Dedifferentiated amniotic fluid mesenchymal stem cell (primary cell): Measurements from ENCODE around the gene FOXP1.

Experiments
- DNase-seq: peaks from one replicate; pipeline ENCODE4 v3.0.0-alpha.2; 2016; ENCODE audit errors: extremely low spot score

FOXP1 gene

DNA sequence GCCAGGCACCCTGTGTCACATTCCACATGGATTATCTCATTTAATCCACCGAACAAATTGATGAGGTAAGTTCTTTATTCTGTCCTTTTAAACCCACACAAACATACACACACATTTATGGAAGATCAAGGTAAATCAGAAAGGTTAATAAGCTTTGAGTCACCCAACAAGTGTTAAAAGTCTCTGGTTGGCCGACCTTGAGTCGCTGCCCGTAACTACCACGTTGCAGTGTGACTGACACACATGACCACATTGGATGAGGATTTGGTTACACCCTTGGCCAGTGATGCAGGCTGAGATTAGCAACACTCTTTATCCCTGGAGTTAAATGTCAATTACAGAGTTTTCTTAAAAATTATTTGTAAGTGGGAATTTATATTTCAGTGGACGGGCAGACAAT is 19.2 kb downstream of the FOXP1 start:
- no peak for DNase-seq

DNA sequence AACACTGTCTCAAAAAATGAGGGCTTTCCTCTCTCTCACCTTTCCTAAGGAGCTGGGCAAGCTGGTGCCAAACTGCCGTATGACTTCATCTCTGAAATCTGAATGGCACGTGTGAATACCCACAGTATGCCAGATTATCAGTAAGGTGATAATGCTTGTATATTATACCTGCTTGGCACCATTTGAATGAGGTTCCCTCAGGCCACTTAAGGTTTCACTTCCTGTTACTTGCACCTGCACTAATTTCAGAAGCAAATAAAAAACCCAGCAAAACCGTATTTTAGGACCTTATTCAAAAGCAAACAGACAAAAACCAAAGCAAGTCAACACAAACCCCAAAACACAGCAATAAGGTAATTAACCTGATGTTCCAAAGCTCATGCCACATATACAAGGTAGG is 19.7 kb downstream of the FOXP1 start:
- no peak for DNase-seq

DNA sequence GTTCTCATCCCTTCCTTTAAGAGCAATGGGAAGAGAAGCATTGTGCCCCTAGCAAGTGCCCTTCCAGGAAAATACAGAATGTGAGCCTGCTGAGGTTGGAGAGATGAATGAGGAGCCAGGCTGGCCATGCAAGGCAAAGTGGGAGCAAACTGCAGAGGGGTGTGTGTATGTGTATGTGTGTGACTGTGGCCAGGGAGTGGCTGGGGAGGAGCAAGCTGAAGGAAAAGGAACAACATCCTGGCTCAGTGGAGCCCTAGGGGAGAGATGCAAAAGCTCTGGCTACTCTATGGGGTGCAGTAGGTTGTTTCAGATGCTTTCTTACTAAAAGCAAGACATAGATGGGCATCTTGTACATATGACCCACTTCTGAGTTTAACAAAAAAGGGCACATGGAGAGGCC is 20.6 kb downstream of the FOXP1 start:
- no peak for DNase-seq

DNA sequence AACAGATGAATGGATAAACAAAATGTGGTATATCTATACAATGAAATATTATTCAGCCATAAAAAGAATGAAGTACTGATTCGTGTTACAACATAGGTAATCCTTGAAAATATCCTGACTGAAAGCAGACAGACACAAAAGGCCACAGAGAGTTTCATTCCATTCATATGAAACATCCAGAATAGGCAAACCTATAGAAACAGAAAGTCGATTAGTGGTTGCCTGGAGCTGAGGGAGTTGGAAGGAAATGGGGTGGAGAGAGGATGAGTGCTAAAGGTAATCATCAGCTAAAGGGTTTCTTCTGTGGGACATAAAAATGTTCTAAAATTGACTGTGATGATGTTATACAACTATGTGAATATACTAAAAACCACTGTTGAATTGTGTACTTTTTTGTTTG is 22.9 kb downstream of the FOXP1 start:
- no peak for DNase-seq

DNA sequence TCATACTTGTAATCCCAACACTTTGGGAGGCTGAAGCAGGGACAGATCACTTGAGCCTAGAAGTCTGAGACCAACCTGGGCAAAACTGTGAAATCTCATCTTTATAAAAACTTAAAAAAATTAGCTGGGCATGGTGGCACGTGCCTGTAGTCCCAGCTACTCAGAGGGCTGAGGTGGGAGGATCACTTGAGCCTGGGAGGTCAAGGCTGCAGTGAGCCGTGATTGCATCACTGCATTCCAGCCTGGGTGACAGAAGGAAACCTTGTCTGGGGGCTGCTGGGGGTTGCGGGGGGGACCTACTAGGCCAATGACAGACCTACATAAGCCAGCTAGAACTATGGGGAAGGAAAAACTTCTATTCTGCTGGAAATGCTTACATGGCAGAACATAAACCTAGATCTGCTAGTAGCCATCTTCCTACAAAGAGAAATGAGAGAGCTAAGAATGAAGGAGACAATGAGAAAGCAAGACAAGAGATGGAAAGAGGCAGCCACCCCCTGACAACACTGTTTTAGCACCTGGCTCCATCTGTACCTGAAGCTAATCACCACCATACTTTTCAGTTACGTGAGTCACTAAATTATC is 23.9 kb downstream of the FOXP1 start:
- DNase-seq, result no peak

DNA sequence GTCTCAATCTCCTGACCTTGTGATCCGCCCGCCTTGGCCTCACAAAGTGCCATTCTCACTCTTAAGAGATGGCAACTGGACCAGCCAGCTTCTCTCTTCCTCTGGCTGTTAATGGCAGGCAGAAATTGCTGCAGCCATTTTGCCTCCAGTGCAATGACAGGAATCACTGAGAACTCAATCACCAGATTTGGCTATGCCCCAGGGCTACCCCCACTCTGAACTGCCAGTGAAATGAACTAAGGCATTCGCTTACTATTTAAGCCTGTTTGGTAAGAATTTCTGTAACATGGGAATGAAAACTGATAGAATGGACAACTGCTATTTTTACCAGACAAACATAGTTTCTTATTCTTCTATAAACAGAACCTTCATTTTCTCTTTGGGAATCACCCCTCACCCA is 24.5 kb downstream of the FOXP1 start:
- DNase-seq, result no peak

DNA sequence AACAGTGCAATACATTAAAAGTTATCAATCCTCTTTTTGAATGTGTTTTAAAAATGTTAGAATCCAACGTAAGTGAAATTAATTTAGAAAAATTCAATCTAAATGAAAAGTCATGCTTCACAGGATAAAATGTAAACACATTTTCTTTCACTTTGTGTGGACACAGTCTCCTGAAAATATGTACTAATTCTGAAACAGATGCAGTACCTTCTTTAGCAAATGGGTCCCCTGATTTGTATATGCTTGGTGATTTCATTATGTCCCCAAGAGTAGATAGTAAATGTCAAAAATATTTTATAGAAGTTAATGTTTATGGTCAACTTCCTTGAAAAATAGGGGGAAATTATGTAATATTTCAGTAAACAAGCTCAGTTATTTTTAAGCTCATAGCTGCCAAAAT is 28.9 kb downstream of the FOXP1 start:
- no peak for DNase-seq

DNA sequence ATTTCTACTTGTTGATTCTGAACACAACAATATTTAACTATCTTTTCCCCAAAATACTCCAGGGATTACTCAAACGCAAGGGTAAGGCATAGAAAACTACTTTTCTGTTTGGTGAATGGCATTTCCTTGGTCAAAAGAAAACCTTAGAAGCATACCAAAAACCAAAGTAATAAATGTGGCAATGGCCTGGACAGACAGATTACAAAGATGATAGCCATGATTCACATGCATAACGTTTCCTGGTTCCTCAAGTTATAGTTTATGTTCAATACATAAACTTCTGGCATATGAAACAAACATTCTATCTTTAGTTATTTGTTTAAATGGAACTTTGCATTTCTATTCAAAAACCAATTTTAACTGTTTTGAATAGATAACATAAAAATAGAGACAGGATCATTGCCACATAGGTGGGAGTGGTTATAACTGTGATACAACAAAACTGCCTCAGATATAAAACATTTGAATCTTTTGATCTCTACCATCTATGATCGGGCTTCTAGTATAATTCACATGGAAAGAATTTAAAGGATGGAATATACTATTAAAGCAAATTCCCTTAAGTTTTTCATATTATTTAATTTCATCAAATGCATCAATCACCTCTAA is 32.1 kb downstream of the FOXP1 start:
- peak; percentile 20 for DNase-seq

DNA sequence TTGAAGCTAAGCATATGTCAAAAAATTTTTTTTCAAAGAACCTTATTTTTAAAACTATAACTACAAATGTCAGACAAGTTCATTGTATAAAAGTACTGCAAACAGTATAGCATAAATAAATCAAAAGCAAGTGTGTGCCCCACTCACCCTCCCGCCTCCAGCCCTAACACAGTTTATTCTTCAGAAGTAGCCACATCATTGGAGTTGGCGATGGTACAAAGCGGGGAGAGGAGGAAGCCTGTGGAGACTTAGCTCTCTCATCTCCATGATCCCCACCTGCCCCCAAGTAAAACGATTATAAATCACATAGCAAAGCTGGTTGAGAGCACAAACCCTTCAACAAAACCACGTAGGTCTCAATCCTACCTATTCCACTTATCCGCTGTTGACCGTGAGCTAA is 33.6 kb downstream of the FOXP1 start:
- no peak for DNase-seq

DNA sequence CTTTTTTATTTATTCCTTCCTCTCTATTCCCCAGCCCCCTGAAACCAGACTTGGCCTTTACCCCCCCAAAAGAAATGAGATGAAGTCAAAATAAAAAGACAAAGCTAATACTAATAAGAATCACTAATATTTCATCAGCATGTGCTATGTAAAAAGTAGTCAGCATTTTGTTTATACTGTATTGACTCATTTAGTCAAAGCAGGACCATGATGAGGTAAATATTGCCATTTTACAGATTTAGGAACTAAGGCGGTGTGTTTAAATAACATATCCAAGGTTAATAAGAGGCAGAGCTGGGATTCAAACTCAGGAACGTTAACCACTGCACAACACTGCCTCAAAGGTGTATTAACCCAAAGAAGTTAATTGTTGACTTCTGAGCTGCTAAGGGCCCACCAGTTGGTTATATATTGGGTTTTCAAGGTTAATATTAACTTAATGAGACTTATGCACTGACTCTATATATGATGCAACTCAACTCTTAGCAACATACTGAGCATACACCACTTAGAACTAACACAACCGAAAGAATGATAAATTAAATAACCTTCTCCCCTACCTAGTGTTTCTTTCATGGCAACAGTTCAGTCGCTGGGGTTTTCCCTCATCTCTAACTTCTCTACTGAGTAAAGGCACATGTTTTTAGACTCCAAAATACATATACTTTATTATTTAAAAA is 34.7 kb downstream of the FOXP1 start:
- no peak for DNase-seq

DNA sequence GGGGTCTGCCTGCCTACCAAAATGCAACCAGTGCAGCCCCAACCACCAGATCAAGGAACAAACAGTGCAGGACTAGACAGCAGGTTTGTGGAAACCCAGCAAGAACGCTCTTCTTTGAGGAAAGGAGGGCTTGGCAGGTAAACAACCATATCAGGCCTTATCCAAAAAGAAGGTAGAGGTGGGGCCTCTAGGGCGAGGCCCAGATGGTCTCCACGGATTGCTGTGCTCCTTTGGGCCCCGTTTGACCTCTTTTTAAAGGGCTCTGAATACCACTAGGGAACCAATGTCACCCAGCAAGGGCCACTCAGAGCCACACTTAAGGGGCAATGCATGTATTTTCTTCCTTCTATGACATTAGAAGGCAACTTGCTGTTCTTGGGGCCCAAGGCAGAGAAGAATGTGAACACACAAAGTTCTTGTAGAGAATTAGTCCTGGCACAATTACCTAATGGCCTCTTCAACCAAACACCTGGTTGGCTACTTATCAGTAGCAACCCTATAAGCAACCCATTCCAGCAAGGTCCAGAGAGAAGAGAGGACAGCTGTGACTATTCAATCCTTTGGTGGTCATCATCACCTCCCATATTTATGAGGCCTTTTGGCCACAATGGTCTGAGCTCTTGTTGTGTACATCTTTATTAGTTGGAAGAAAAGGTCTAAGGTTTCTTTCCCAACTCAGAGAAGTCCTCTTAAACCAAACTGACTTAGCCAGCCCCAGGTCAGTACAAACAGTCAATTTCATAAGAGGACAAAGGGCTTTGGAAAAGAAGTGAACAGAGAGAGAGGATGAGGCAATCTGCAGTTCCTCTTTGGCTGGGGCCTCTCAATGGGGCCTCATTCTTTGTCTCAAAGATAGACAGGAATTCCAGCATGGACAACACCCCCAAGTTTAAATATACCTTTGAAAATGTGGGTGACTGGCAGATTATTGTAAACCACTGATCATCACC is 36.0 kb downstream of the FOXP1 start:
- DNase-seq, result no peak

DNA sequence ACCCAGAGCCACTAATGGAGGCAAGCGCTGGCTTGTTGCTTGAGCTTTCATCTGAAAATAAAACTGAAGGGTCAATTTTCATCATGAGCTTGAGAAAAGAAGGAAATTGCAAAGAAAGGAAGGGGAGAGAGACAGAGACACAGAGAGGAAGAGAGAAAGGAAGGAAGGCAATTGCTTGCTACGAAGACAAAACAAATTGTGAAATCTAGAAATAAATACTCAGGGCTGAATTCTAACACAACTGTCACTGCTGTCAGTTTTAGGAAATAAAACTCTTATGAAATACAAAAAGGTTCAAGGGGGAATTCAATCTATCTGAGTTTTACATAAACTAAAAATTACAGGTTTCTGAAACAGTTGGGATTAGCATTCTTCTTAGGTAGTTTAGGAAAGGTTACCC is 36.7 kb downstream of the FOXP1 start:
- DNase-seq, result no peak

DNA sequence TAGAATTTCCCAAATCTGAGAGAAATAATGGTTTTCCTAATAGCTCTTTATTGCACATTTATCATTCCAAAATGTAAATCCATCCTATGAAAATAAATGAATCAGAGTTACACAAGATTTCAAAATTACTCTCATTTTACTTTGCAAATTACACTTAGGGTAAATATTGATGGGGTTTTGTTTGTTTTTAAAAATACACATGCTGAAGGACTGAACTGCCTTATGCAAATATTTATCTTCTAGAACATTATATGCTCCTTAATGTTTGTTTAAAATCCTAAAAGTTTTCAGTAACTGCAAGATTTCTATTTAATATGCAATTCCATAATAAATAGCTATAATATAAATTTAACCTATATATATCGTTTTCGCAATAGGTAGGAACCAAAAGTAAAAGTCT is 38.2 kb downstream of the FOXP1 start:
- no peak for DNase-seq

DNA sequence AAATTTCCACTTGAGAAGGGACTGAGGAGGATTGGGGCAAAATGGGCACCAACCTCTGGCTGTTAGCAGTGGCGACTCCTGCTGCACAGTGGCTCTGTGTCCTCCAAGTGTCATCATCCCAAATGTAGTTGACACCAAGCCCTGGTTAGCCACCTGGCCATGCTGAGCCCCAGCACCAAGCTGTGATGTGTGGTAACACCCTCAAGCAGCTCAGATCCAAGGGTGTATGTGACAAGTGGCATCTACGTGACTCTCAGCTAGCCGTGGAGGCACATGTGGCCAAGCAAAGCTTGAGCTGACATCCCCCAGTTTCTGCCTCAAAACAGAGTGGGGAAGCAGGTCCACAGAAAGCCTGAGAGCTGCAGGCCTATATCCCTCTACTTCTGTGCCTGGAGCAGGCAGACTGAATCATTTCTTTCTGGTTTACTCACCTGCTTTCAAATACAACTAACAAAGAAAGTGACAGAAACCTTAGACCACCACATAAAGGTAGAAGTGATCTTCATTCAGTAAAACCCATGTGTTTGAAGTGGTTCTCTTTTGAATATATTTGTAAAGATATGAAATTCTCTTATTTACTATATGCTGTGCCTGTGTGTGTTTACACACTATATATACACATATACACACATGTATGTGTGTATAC is 40.0 kb downstream of the FOXP1 start:
- DNase-seq, result no peak

DNA sequence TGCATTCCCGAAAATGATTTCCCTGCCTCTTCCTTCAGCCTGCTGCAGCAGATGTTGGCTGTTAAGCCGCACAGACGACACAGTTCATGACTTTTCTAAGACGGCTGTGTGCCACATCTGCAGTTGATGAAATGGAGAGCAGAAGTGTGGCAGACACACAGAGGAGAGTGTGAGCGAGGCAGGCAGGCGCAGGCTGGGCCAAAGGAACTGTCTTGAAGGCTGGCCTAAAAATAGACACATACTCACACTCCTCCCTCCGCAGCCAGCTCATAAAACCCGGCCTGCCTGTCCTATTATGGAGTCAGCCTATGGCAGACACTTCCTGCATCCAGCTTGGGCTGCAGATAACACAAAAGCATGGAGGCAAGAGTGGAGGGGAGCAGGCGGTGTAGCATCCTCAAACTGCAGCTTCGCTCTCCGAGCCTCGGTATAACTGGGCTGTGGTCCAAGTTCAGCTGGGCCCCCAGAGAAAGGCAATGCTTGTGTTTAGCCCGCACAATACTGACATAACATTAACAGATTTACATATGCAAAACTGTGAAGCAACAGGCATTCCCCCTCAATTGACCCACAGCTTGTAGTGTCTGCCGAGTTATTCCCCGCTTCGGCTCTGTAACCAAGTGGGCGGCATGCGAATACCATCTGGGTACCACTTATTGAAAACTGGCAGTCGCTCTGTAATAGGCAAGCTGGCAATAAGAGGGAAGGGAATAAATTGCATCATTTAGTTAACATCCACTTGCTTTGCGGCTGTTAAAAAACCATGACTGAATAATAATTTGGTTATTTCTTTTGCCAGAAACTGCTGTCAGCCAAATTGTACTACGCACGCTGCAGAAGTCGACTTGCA is 40.8 kb downstream of the FOXP1 start:
- peak; percentile 89 for DNase-seq

DNA sequence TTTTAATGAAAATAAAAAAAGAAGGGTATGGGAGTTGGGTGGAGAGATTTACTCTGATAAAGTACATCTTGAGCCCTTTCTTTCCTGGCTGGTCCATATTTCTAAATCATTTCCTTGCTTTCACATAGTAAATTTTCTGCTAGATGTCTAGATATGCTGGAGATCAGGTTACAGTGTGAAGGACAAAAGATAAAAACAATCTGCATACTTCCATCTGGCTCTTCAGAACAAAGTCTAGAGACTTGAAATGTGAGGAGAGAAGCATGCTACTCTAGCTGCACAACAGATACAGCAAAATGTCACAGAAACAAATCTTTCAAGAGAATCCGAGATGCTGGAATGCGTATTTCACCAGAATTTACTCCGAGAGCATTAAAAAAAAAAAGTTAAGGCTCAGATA is 42.2 kb downstream of the FOXP1 start:
- DNase-seq, result peak; percentile 32

DNA sequence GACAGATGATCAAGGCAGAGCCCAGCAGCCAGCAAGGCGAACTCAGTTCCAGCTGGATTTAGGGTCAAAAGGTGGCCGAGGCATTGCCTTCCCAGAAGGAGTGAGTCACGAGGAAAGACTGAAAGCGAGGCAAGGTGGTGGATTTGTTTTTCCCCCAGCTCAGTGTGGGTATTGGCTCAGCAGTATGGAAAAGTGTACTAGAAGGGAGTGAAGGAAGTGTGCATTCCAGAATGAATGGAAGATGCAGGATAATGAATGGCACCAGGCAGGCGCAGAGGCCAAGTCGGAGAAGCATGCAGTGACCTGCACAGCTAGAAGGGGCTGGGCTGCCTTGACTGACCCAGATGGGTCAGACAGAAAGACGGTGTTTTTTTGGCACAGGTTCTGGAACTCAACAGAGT is 46.3 kb downstream of the FOXP1 start:
- DNase-seq, result peak; percentile 64

DNA sequence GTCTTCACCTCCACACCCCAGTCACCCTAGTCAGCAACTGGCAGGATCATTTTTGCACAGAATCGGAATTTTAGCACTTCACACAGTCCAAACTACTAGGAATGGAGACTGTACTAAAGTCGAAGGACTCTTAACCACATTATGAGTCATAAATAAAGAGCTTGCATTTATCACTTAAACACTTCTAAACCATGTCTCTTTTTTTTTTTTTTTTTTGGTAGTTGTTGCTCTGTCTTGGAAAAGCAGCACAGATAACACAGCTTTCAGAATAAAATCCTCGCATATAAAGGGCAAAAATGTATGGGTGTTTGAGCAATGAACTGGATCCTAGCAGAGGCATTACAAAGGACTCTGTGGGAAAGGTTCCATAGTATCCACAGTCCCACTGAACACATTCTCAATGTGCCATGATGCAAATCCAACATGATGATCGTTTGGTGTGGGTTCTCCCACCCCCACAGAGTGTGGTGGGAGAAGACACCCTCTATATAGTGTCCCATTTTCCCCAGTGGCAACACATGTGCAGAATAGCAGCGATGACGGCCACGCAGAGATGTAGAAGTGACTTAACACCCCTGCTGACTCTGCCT is 47.1 kb downstream of the FOXP1 start:
- peak; percentile 53 for DNase-seq

DNA sequence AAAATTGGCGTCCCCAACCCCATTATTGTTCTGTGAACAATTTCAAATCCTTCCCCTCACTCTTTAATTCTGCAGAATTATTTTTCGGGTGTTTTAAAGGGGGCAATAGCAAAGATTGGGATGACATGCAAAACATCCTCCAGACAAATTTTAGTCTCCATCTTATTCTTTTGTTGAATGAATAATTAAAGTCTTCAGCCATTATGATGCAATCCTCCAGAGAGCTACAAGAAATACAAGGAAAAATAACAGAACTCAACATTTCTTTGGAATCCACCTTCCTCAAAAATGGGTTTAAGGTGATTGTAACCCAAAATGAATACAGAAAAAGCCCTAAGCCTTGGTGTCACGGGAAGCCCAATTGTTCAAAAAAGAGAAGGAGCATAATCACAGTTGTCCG is 49.9 kb downstream of the FOXP1 start:
- DNase-seq, result no peak

DNA sequence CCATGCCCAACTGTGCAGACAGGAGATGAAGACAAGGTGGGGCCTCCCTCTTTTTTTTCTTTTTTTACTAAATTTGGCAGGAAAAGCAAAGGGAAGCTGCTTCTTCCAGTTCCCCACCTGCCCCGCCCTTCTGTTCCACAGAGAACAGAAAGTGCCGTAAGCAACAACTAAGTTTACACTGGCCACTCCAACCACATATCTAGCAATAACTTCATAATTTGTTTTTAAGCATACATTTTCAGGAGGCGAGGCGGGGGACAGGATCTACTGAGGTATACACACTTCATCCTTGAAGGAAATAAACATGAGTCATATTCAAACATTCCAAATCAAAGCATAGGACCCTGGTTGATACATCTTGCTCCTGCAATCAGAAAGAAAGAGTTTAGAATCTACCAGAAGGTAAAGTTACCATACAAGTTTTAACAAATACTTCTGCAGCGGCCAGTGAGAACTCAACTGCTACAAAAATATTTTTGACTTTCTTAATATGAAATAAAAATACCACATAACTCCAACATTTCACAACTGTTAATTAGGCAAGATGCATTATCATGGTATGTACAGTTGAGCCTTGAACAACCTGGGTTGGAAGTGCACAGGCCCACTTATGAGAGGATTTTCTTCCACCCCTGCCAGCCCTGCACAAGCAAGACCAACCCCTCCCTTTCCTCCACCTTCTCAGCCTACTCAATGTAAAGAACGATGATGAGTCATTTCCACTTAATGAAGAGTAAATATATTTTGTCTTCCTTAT is 50.7 kb downstream of the FOXP1 start:
- no peak for DNase-seq
